ENCODE results near the gene CACNG4. TPM values are rescaled to one million over a fixed set of nuclear protein-coding genes. Genes with fewer than 3 reads are reported as not detected.

Gene CACNG4
- total and polyA plus RNA-seq, 8 donors = 0.09 to 4.2 (median 0.32) TPM

- ATAC-seq (peak in 2 of 4 donors; percentile 63 to 73), FAIRE-seq (no peak), DNase-seq (no peak)
- Histone ChIP-seq H3K27me3 (no peaks in the 10 kb centered on the region), H3K4me1 (no peaks in the 10 kb centered on the region), H3K36me3 (no peaks in the 10 kb centered on the region), H3K27ac (no peak overlapping the region), H3K9me3 (no peaks in the 10 kb centered on the region), H3K4me3 (no peak overlapping the region)
- WGBS, 2 donors = 36 to 40% methylated on average over 11 of the region's 11 CpGs
- TF ChIP-seq, protein P1, sequence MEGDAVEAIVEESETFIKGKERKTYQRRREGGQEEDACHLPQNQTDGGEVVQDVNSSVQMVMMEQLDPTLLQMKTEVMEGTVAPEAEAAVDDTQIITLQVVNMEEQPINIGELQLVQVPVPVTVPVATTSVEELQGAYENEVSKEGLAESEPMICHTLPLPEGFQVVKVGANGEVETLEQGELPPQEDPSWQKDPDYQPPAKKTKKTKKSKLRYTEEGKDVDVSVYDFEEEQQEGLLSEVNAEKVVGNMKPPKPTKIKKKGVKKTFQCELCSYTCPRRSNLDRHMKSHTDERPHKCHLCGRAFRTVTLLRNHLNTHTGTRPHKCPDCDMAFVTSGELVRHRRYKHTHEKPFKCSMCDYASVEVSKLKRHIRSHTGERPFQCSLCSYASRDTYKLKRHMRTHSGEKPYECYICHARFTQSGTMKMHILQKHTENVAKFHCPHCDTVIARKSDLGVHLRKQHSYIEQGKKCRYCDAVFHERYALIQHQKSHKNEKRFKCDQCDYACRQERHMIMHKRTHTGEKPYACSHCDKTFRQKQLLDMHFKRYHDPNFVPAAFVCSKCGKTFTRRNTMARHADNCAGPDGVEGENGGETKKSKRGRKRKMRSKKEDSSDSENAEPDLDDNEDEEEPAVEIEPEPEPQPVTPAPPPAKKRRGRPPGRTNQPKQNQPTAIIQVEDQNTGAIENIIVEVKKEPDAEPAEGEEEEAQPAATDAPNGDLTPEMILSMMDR (IDR thresholded peaks at IDR 0.05) = no peak
- intact Hi-C loops (cut with DNase I) = no loop called here
Measured at GRCh38 chr17:66976781-66977201, 12.3 kb downstream of the CACNG4 start.

DNA sequence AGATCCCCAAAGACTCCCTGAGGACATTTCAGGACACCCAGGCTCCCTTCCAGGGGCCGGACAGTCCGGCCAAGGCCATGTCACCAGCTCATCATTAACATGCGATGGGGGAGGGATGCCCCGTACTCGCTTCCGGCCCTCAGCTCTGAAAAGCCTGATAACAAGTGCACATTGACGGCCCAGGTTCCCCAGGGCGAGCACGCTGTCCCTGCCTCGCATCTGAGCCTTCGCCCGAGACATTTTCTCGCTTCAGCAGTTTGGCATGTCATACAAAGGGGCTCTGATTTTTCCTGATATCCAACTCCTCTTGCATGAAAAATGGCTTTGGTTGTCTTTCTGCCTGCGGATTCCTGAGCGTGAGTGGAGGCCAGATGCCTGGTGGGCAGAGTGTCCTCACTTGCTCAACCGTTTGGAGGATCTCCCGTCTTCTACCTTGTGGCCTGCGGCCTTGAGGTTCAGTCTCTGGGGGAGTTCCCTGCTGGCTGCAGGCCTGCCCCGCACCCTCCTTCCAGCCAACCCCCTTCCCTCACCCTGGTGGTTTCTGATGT lies 14.1 kb downstream of the CACNG4 start:
- no peak for FAIRE-seq
- DNase-seq = no peak
- no peak overlapping the region for H3K27ac ChIP-seq
- H3K4me3 ChIP-seq = no peak overlapping the region
- no peak for ATAC-seq
- H3K4me1 ChIP-seq = no peaks in the 10 kb centered on the region
- no peaks in the 10 kb centered on the region for H3K36me3 ChIP-seq
- H3K27me3 ChIP-seq = no peaks in the 10 kb centered on the region
- TF ChIP-seq, protein P1 (IDR thresholded peaks at IDR 0.05) = no peak
- H3K9me3 ChIP-seq = no peaks in the 10 kb centered on the region
- 63 to 67% methylated on average over 19 of the region's 19 CpGs for WGBS, 2 donors
- intact Hi-C loops (cut with DNase I) = no loop called here

DNA sequence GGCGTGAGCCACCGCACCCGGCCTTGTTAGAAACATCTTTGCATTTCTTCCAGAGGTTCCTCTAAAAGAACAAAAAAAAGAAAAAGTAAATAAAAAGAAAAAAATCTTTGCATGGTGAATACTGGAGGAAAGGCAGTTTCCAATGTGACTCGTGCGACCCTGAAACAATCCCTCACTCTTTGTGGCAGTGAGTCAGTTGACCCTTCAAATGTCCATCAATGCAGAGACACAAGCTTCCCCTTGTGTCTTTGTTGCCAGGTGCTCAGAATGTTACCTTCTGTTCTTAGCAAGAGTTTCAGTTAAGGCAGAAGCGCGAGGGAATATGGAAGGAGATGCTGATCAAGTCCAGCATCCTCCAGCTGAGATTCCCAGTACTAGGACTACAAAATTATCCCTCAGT lies 16.4 kb downstream of the CACNG4 start:
- no peaks in the 10 kb centered on the region for H3K4me1 ChIP-seq
- TF ChIP-seq, protein P1 (IDR thresholded peaks at IDR 0.05) = no peak
- no peak overlapping the region for H3K27ac ChIP-seq
- H3K4me3 ChIP-seq = no peak overlapping the region
- FAIRE-seq (no peak), ATAC-seq (no peak), DNase-seq (no peak)
- no peaks in the 10 kb centered on the region for H3K36me3 ChIP-seq
- H3K9me3 ChIP-seq = no peaks in the 10 kb centered on the region
- no peaks in the 10 kb centered on the region for H3K27me3 ChIP-seq
- intact Hi-C loops (cut with DNase I) = no loop called here
- WGBS, 2 donors = 90 to 93% methylated on average over 7 of the region's 7 CpGs

DNA sequence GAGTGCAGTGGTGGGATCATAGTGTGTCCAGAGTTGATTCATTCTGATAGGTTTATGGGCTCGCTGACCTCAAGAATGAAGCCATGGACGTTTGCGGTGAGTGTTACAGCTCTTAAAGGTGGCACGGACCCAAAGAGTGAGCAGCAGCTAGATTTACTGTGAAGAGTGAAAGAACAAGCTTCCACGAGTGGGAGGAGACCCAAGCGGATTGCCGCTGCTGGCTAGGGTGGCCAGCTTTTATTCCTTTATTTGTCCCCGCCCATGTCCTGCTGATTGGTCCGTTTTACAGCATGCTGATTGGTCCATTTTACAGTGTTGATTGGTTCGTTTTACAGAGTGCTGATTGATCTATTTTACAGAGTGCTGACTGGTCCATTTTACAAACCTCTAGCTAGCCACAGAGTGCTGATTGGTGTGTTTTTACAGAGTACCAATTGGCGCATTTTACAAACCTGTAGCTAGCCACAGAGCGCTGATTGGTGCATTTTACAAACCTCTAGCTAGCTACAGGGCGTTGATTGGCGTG lies 17.5 kb downstream of the CACNG4 start:
- H3K27ac ChIP-seq = no peak overlapping the region
- H3K27me3 ChIP-seq = no peaks in the 10 kb centered on the region
- FAIRE-seq = no peak
- intact Hi-C loops (cut with DNase I) = no loop called here
- WGBS, 2 donors = 74 to 80% methylated on average over 14 of the region's 14 CpGs
- ATAC-seq = no peak
- no peaks in the 10 kb centered on the region for H3K4me1 ChIP-seq
- H3K36me3 ChIP-seq = no peaks in the 10 kb centered on the region
- TF ChIP-seq, protein P1 (IDR thresholded peaks at IDR 0.05) = no peak
- no peak for DNase-seq
- no peaks in the 10 kb centered on the region for H3K9me3 ChIP-seq
- H3K4me3 ChIP-seq = no peak overlapping the region

DNA sequence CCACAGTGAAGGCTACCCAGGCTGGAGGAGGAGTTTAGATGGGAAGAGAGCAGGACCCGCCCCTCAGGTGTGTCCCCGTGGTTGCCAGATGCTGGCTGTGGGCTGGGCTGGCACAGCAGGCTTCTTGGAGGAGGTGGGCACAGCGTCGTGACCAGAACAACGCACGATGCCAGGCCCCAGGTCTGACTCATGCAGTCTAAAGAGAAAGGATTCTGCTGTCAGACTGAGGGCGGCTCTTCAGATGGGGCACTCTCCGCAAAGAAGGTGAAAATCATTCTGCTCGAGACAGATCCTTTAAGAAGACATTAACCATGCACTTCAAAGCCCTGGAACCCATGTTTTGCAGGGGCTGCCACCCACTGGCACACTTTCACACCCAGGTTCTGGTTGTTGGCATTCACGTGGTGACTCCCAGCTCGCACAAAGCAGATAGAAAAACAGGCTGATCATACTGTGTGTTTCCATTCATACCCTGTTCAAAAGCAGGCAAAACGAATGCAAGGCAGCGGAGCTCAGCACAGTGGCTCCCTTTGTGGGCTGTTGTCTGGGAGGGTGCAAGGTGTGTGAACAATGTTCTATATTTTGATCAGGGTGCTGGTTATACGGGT lies 19.0 kb downstream of the CACNG4 start:
- Histone ChIP-seq H3K4me1 (no peaks in the 10 kb centered on the region), H3K27me3 (no peaks in the 10 kb centered on the region), H3K4me3 (no peak overlapping the region), H3K36me3 (no peaks in the 10 kb centered on the region), H3K27ac (no peak overlapping the region), H3K9me3 (no peaks in the 10 kb centered on the region)
- no peak for FAIRE-seq
- ATAC-seq = no peak
- TF ChIP-seq, protein P1 (IDR thresholded peaks at IDR 0.05) = no peak
- WGBS, 2 donors = 57 to 63% methylated on average over 14 of the region's 14 CpGs
- intact Hi-C loops (cut with DNase I) = no loop called here
- no peak for DNase-seq

Data from pancreas (tissue), 10 donors.